Measurements from ENCODE around the gene LKAAEAR1. TPM values are rescaled to one million over a fixed set of nuclear protein-coding genes. Genes with fewer than 3 reads are reported as not detected.
A peak's percentile ranks its signal among the peaks of the same experiment; 100 is the strongest.

LKAAEAR1 gene
- total and polyA plus RNA-seq, 2 of the 13 experiments (the other 11 are each of a cell fraction or from before 2014, with no cell fraction given): not detected

DNA sequence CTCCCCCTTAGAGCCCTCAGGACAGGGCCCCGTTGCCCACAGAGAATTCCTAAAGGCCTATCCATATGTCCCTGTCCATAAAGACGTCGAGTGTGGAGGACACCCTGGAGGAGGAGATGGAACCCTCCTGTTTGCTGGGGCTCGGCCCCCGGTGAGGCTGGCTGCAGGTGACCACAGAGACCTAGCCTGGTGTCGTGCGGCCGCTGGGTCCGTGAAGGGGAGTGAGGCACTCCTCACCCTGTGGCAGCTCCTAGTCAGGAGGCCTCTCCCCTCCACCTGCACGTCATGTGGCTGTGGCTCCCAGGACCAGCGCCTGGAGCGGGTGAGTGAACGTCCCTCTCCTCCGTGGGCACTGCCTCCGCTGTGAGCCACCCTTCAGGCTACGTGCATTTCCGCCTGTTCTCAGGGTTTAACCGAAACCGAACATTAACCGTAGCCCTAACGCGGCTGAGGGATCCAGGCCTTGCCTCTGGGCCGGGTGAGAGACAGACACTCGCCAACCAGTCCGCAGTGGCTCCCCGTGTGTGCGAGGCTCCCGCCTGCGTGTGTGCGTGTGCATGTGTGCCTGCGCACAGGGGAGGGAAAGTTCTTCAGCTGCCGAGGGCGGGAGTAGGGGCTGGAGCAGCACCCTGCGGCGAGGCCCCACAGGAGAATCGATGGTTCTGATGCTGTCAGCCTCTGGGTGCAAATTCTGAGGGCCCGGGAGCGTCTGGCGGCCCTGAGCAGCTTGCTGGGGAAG lies 27.1 kb downstream of the LKAAEAR1 start (continued):
- TF ChIP-seq, protein P1, sequence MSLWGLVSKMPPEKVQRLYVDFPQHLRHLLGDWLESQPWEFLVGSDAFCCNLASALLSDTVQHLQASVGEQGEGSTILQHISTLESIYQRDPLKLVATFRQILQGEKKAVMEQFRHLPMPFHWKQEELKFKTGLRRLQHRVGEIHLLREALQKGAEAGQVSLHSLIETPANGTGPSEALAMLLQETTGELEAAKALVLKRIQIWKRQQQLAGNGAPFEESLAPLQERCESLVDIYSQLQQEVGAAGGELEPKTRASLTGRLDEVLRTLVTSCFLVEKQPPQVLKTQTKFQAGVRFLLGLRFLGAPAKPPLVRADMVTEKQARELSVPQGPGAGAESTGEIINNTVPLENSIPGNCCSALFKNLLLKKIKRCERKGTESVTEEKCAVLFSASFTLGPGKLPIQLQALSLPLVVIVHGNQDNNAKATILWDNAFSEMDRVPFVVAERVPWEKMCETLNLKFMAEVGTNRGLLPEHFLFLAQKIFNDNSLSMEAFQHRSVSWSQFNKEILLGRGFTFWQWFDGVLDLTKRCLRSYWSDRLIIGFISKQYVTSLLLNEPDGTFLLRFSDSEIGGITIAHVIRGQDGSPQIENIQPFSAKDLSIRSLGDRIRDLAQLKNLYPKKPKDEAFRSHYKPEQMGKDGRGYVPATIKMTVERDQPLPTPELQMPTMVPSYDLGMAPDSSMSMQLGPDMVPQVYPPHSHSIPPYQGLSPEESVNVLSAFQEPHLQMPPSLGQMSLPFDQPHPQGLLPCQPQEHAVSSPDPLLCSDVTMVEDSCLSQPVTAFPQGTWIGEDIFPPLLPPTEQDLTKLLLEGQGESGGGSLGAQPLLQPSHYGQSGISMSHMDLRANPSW (CRISPR knock-in tag; IDR thresholded peaks at IDR 0.05; ENCODE audit: borderline replicate concordance): no peak
- TF ChIP-seq ZNF780A (CRISPR knock-in tag; IDR thresholded peaks at IDR 0.05) (no peak; the same call in 1 of the 2 replicates), ZNF337 (CRISPR knock-in tag; IDR thresholded peaks at IDR 0.05; ENCODE audit: borderline replicate concordance, low read depth) (no peak), MBNL3 (CRISPR knock-in tag; conservative IDR thresholded peaks at IDR 0.05) (no peak), NFATC3 (CRISPR knock-in tag; IDR thresholded peaks at IDR 0.05) (peak; percentile 11), FOXC1 (CRISPR knock-in tag; IDR thresholded peaks at IDR 0.05; ENCODE audit: borderline replicate concordance) (no peak), ZBTB8A (CRISPR knock-in tag; IDR thresholded peaks at IDR 0.05; ENCODE audit: borderline replicate concordance, low read depth) (no peak), SALL1 (CRISPR knock-in tag; IDR thresholded peaks at IDR 0.05) (peak; percentile 44), ZNF737 (CRISPR knock-in tag; IDR thresholded peaks at IDR 0.05; ENCODE audit: borderline replicate concordance) (peak; percentile 89; the same call in 1 of the 2 replicates), NPAS2 (CRISPR knock-in tag; IDR thresholded peaks at IDR 0.05; ENCODE audit: borderline replicate concordance) (no peak), ZBTB21 (CRISPR knock-in tag; IDR thresholded peaks at IDR 0.05) (no peak; the same call in 1 of the 2 replicates), HDAC2 (CRISPR knock-in tag; IDR thresholded peaks at IDR 0.05) (0 out of 2 replicates have a peak, but pooled peaks have one; percentile 8), HHEX (CRISPR knock-in tag; IDR thresholded peaks at IDR 0.05) (no peak), ZMAT5 (CRISPR knock-in tag; IDR thresholded peaks at IDR 0.05; ENCODE audit: borderline replicate concordance, low read depth) (no peak), MED8 (CRISPR knock-in tag; IDR thresholded peaks at IDR 0.05; ENCODE audit: insufficient replicate concordance) (peak; percentile 64)
- TF ChIP-seq, protein P2, sequence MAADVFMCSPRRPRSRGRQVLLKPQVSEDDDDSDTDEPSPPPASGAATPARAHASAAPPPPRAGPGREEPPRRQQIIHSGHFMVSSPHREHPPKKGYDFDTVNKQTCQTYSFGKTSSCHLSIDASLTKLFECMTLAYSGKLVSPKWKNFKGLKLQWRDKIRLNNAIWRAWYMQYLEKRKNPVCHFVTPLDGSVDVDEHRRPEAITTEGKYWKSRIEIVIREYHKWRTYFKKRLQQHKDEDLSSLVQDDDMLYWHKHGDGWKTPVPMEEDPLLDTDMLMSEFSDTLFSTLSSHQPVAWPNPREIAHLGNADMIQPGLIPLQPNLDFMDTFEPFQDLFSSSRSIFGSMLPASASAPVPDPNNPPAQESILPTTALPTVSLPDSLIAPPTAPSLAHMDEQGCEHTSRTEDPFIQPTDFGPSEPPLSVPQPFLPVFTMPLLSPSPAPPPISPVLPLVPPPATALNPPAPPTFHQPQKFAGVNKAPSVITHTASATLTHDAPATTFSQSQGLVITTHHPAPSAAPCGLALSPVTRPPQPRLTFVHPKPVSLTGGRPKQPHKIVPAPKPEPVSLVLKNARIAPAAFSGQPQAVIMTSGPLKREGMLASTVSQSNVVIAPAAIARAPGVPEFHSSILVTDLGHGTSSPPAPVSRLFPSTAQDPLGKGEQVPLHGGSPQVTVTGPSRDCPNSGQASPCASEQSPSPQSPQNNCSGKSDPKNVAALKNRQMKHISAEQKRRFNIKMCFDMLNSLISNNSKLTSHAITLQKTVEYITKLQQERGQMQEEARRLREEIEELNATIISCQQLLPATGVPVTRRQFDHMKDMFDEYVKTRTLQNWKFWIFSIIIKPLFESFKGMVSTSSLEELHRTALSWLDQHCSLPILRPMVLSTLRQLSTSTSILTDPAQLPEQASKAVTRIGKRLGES (CRISPR knock-in tag; IDR thresholded peaks at IDR 0.05; ENCODE audit: borderline replicate concordance): no peak
- TF ChIP-seq, protein P3, sequence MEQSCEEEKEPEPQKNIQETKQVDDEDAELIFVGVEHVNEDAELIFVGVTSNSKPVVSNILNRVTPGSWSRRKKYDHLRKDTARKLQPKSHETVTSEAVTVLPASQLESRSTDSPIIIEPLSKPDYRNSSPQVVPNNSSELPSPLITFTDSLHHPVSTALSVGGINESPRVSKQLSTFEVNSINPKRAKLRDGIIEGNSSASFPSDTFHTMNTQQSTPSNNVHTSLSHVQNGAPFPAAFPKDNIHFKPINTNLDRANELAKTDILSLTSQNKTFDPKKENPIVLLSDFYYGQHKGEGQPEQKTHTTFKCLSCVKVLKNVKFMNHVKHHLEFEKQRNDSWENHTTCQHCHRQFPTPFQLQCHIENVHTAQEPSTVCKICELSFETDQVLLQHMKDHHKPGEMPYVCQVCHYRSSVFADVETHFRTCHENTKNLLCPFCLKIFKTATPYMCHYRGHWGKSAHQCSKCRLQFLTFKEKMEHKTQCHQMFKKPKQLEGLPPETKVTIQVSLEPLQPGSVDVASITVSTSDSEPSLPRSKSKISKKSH (CRISPR knock-in tag; IDR thresholded peaks at IDR 0.05; ENCODE audit: borderline replicate concordance): peak; percentile 59; the same call in 1 of the 2 replicates
- TF ChIP-seq, protein P4, sequence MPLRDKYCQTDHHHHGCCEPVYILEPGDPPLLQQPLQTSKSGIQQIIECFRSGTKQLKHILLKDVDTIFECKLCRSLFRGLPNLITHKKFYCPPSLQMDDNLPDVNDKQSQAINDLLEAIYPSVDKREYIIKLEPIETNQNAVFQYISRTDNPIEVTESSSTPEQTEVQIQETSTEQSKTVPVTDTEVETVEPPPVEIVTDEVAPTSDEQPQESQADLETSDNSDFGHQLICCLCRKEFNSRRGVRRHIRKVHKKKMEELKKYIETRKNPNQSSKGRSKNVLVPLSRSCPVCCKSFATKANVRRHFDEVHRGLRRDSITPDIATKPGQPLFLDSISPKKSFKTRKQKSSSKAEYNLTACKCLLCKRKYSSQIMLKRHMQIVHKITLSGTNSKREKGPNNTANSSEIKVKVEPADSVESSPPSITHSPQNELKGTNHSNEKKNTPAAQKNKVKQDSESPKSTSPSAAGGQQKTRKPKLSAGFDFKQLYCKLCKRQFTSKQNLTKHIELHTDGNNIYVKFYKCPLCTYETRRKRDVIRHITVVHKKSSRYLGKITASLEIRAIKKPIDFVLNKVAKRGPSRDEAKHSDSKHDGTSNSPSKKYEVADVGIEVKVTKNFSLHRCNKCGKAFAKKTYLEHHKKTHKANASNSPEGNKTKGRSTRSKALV (CRISPR knock-in tag; IDR thresholded peaks at IDR 0.05): no peak

All from HepG2 (cell line).